Hepatocyte (in vitro differentiated cells): Measurements from ENCODE around the gene RNPS1. TPM values are rescaled to one million over a fixed set of nuclear protein-coding genes. Genes with fewer than 3 reads are reported as not detected.
A peak's percentile ranks its signal among the peaks of the same experiment; 100 is the strongest.

Source experiments
- DNase-seq: peaks from one replicate; pipeline ENCODE4 v3.0.0-alpha.2; 2016; ENCODE audit warnings: low spot score
- H2AFZ ChIP-seq: fragments of 200-600 bp; sonication (generic); 2 replicates; pipeline ENCODE4 v1.6.0; 2016; ENCODE audit warnings: antibody characterized with exemption, mild to moderate bottlenecking
- H3K27ac ChIP-seq: fragments of 200-600 bp; sonication (generic); 2 replicates; pipeline ENCODE4 v1.5.1; 2016; ENCODE audit warnings: mild to moderate bottlenecking
- H3K27me3 ChIP-seq: fragments of 200-600 bp; sonication (generic); 2 replicates; pipeline ENCODE4 v1.6.1; 2016
- H3K36me3 ChIP-seq: fragments of 200-600 bp; sonication (generic); replicated peaks from 2 replicates; pipeline ENCODE4 v1.5.1; 2016; ENCODE audit warnings: low read depth; ENCODE audit not compliant: insufficient read depth
- H3K4me1 ChIP-seq: fragments of 200-600 bp; sonication (generic); 2 replicates; pipeline ENCODE4 v1.5.1; 2016; ENCODE audit warnings: mild to moderate bottlenecking, moderate library complexity; ENCODE audit not compliant: insufficient read depth
- H3K4me2 ChIP-seq: fragments of 200-600 bp; sonication (generic); 2 replicates; pipeline ENCODE4 v1.6.0; 2016
- H3K4me3 ChIP-seq: fragments of 200-600 bp; sonication (generic); 2 replicates; pipeline ENCODE4 v1.5.1; 2016; ENCODE audit warnings: mild to moderate bottlenecking
- H3K79me2 ChIP-seq: fragments of 200-600 bp; sonication (generic); 2 replicates; pipeline ENCODE4 v1.6.0; 2017; ENCODE audit warnings: mild to moderate bottlenecking
- H3K9me2 ChIP-seq: fragments of 200-600 bp; sonication (generic); replicated peaks from 2 replicates; pipeline ENCODE4 v1.6.0; 2017; ENCODE audit warnings: mild to moderate bottlenecking; ENCODE audit not compliant: insufficient read depth
- H3K9me3 ChIP-seq: fragments of 200-600 bp; sonication (generic); 2 replicates; pipeline ENCODE4 v1.5.1; 2016; ENCODE audit warnings: low read depth, mild to moderate bottlenecking
- H4K20me1 ChIP-seq: fragments of 200-600 bp; sonication (generic); 2 replicates; pipeline ENCODE4 v1.6.0; 2016; ENCODE audit warnings: mild to moderate bottlenecking; ENCODE audit not compliant: insufficient read depth, poor library complexity, severe bottlenecking
- CTCF ChIP-seq: fragments of 200-600 bp; sonication (generic); IDR thresholded peaks from 2 replicates; pipeline ENCODE4 v1.5.1; 2016; ENCODE audit warnings: antibody characterized with exemption, mild to moderate bottlenecking; ENCODE audit not compliant: poor library complexity
- EZH2 ChIP-seq: fragments of 200-600 bp; sonication (generic); IDR thresholded peaks from 2 replicates; pipeline ENCODE4 v1.6.1; 2016; ENCODE audit warnings: antibody characterized with exemption, mild to moderate bottlenecking, borderline replicate concordance
- EZH2phosphoT487 ChIP-seq: fragments of 200-600 bp; sonication (generic); IDR thresholded peaks from one replicate; pipeline ENCODE4 v1.6.1; 2018; ENCODE audit warnings: antibody characterized with exemption, mild to moderate bottlenecking, low read depth, moderate library complexity; ENCODE audit not compliant: unreplicated experiment, severe bottlenecking
- WGBS: methylation state at CpG from one replicate; pipeline ENCODE4 v1.1.6; 2016; ENCODE audit warnings: low lambda C conversion rate; ENCODE audit errors: missing lambda C conversion rate; 5-methylcytosine and 5-hydroxymethylcytosine counted together
- polyA plus RNA-seq: library from polyadenylated mRNA; unstranded; fragments of >200 nt; fragmentation: Nextera tagmentation; extraction: Ambion mirVana; gene quantifications from 2 replicates; pipeline ENCODE4 v1.2.1, GENCODE V29; 2016
- total RNA-seq: library from RNA; depleted of rRNA; stranded (reverse); fragments of >200 nt; gene quantifications from 2 replicates; pipeline ENCODE4 v1.2.3, GENCODE V29; 2014

Gene RNPS1
- total and polyA plus RNA-seq, 2 experiments from 2014 or later: 128 to 198 TPM

- H3K4me2 ChIP-seq: no peak overlapping the region
- H3K9me2 ChIP-seq: no peaks in the 10 kb centered on the region
- no peak overlapping the region for H2AFZ ChIP-seq
- H3K4me3 ChIP-seq: no peak overlapping the region
- peaks cover 26% of the 10 kb centered on the region for H3K27me3 ChIP-seq
- H3K9me3 ChIP-seq: no peaks in the 10 kb centered on the region
- peaks cover 16% of the 10 kb centered on the region for H3K4me1 ChIP-seq
- H4K20me1 ChIP-seq: peaks cover 14% of the 10 kb centered on the region
- H3K27ac ChIP-seq: no peak overlapping the region
- no peaks in the 10 kb centered on the region for H3K36me3 ChIP-seq
- TF ChIP-seq CTCF (no peak), EZH2phosphoT487 (no peak), EZH2 (no peak)
- no peaks in the 10 kb centered on the region for H3K79me2 ChIP-seq
- DNase-seq: no peak
- WGBS: 79% methylated on average over 12 of the region's 15 CpGs
Observed at GRCh38 chr16:2238838-2239675, 28.9 kb downstream of the RNPS1 start.

- Histone ChIP-seq H3K4me2 (no peak overlapping the region), H4K20me1 (peaks cover 14% of the 10 kb centered on the region), H3K9me3 (no peaks in the 10 kb centered on the region), H2AFZ (no peak overlapping the region), H3K36me3 (no peaks in the 10 kb centered on the region), H3K4me3 (no peak overlapping the region), H3K79me2 (no peaks in the 10 kb centered on the region), H3K4me1 (peaks cover 16% of the 10 kb centered on the region), H3K27ac (no peak overlapping the region), H3K27me3 (peaks cover 26% of the 10 kb centered on the region), H3K9me2 (no peaks in the 10 kb centered on the region)
- no peak for DNase-seq
- no peak for TF ChIP-seq EZH2
- TF ChIP-seq CTCF: no peak
- no peak for TF ChIP-seq EZH2phosphoT487
- WGBS: 63% methylated on average over 18 of the region's 18 CpGs
Observed at GRCh38 chr16:2238150-2238837, 29.6 kb downstream of the RNPS1 start.

GRCh38 chr16:2237493-2238149 is 30.3 kb downstream of the RNPS1 start:
- no peaks in the 10 kb centered on the region for H3K79me2 ChIP-seq
- H3K9me3 ChIP-seq: no peaks in the 10 kb centered on the region
- H3K4me2 ChIP-seq: peak overlapping the region; percentile 87
- H3K27ac ChIP-seq: no peak overlapping the region
- 20% methylated on average over 53 of the region's 65 CpGs for WGBS
- no peak for DNase-seq
- TF ChIP-seq EZH2phosphoT487 (peak; percentile 73), CTCF (no peak)
- H2AFZ ChIP-seq: no peak overlapping the region
- no peaks in the 10 kb centered on the region for H3K9me2 ChIP-seq
- H3K4me1 ChIP-seq: peaks cover 16% of the 10 kb centered on the region
- no peaks in the 10 kb centered on the region for H3K36me3 ChIP-seq
- peaks cover 14% of the 10 kb centered on the region for H4K20me1 ChIP-seq
- no peak overlapping the region for H3K4me3 ChIP-seq
- H3K27me3 ChIP-seq: peaks cover 26% of the 10 kb centered on the region
